BJ (cell line): ENCODE measurements around the gene ESAM. TPM values are rescaled to one million over a fixed set of nuclear protein-coding genes. Genes with fewer than 3 reads are reported as not detected.

Experiments
- CTCF ChIA-PET: fragments of 350-600 bp; formaldehyde crosslinking; extraction: SDS; loops from one replicate; lab custom pipeline; 2021; ENCODE audit warnings: antibody characterized with exemption, inconsistent platforms; lab: Yijun Ruan, JAX
- POLR2A ChIA-PET: fragments of 300-600 bp; sonication (Branson Sonifier 250); formaldehyde crosslinking; extraction: SDS; loops from one replicate; lab custom pipeline; 2021; ENCODE audit warnings: antibody characterized with exemption; lab: Charles Lee
- DNase-seq: peaks from one replicate; pipeline ENCODE4 v3.0.0-alpha.2; 2011; ENCODE audit warnings: low read depth
- H3K27me3 ChIP-seq: 2 replicates; pipeline ENCODE4 v1.6.0; 2011; ENCODE audit warnings: low read length; ENCODE audit not compliant: control insufficient read depth, insufficient read depth
- H3K36me3 ChIP-seq: 2 replicates; pipeline ENCODE4 v1.5.1; 2011; ENCODE audit warnings: low read length; ENCODE audit not compliant: control insufficient read depth, insufficient read depth
- H3K4me3 ChIP-seq: 2 replicates; pipeline ENCODE4 v1.5.1; 2011; ENCODE audit warnings: low read depth, mild to moderate bottlenecking, control low read depth, low read length
- polyA plus RNA-seq: library from polyadenylated mRNA; depleted of rRNA; stranded (reverse); fragments of >200 nt; gene quantifications from 2 replicates; pipeline ENCODE4 v1.2.3, GENCODE V29; 2011
- TF ChIP-seq, protein P1 (sequence below): IDR thresholded peaks from 2 replicates; pipeline ENCODE4 v1.5.1; 2011; ENCODE audit warnings: low read depth, mild to moderate bottlenecking, control low read depth, inconsistent platforms, low read length, moderate library complexity; ENCODE audit not compliant: insufficient read depth

Gene ESAM
- polyA plus RNA-seq, 1 experiment, result 0.17 TPM

GRCh38 chr11:124791626-124792341, 29.7 kb upstream of the ESAM start:
- H3K27me3 ChIP-seq, result no peaks in the 10 kb centered on the region
- H3K4me3 ChIP-seq, result no peak overlapping the region
- CTCF ChIA-PET, result interaction anchor here (1.0 to 2.6 kb wide), 6 partner anchors 13 to 122 kb away, joined by 3 to 15 read pairs (median 4); no protein-coding TSS in a partner anchor
- TF ChIP-seq, protein P1, sequence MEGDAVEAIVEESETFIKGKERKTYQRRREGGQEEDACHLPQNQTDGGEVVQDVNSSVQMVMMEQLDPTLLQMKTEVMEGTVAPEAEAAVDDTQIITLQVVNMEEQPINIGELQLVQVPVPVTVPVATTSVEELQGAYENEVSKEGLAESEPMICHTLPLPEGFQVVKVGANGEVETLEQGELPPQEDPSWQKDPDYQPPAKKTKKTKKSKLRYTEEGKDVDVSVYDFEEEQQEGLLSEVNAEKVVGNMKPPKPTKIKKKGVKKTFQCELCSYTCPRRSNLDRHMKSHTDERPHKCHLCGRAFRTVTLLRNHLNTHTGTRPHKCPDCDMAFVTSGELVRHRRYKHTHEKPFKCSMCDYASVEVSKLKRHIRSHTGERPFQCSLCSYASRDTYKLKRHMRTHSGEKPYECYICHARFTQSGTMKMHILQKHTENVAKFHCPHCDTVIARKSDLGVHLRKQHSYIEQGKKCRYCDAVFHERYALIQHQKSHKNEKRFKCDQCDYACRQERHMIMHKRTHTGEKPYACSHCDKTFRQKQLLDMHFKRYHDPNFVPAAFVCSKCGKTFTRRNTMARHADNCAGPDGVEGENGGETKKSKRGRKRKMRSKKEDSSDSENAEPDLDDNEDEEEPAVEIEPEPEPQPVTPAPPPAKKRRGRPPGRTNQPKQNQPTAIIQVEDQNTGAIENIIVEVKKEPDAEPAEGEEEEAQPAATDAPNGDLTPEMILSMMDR, result no peak
- POLR2A ChIA-PET, result no interaction called here
- no peaks in the 10 kb centered on the region for H3K36me3 ChIP-seq
- DNase-seq, result no peak

- Histone ChIP-seq H3K4me3 (no peak overlapping the region), H3K27me3 (no peaks in the 10 kb centered on the region), H3K36me3 (no peaks in the 10 kb centered on the region)
- DNase-seq, result no peak
- TF ChIP-seq, protein P1, result no peak
- POLR2A ChIA-PET, result no interaction called here
- CTCF ChIA-PET, result no interaction called here
These were observed 26.4 kb upstream of the ESAM start for GRCh38 chr11:124788521-124788920.

DNA sequence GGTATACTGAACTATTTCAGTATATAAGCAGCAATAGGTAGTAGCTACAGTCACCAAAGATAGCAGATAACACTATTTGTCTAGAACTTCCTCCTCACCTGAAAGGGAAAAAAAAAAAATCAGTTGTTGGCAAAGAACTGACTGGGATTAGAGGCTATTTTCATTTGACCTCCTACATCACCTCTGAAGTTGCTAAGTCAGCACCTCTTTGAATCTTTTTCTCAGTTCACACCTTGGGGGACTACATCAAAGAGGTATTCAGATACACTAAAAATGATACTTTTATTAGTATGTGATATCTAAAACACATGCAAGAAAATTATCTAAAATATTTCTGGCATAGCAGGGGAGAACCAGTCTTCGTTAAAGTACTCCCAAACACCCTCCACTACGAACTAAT, 22.0 kb upstream of the ESAM start:
- Histone ChIP-seq H3K27me3 (no peaks in the 10 kb centered on the region), H3K4me3 (no peak overlapping the region), H3K36me3 (no peaks in the 10 kb centered on the region)
- TF ChIP-seq, protein P1, result no peak
- DNase-seq, result no peak
- ChIA-PET CTCF (interaction anchor here (1.1 to 2.7 kb wide), 3 partner anchors 10 to 26 kb away, joined by 4 to 15 read pairs (median 4); no protein-coding TSS in a partner anchor), POLR2A (no interaction called here)

GRCh38 chr11:124783002-124783401, 20.9 kb upstream of the ESAM start:
- Histone ChIP-seq H3K4me3 (no peak overlapping the region), H3K36me3 (no peaks in the 10 kb centered on the region), H3K27me3 (no peaks in the 10 kb centered on the region)
- POLR2A ChIA-PET, result no interaction called here
- TF ChIP-seq, protein P1, result no peak
- no peak for DNase-seq
- CTCF ChIA-PET, result interaction anchor here (1.1 to 2.7 kb wide), 4 partner anchors 11 to 114 kb away, joined by 3 to 15 read pairs (median 4); no protein-coding TSS in a partner anchor

- no peak for DNase-seq
- CTCF ChIA-PET, result interaction anchor here (0.8 to 1.5 kb wide), 5 partner anchors 14 to 33 kb away, joined by 3 to 5 read pairs (median 3); partner anchors contain the start of gene ESAM
- no peaks in the 10 kb centered on the region for H3K36me3 ChIP-seq
- TF ChIP-seq, protein P1, result no peak
- H3K4me3 ChIP-seq, result no peak overlapping the region
- POLR2A ChIA-PET, result interaction anchor here (0.5 kb wide), 1 partner anchor 1701 kb away, joined by 15 read pairs; no protein-coding TSS in a partner anchor
- no peaks in the 10 kb centered on the region for H3K27me3 ChIP-seq
These were observed 17.5 kb upstream of the ESAM start for GRCh38 chr11:124779568-124779967.
